Measurements from ENCODE around the gene EBI3.
"Not testable (repeated sequence)": the region's sequence is repeated elsewhere in the genome, so short reads cannot be mapped to it uniquely, and the experiment has no call there.

The EBI3 gene

DNA sequence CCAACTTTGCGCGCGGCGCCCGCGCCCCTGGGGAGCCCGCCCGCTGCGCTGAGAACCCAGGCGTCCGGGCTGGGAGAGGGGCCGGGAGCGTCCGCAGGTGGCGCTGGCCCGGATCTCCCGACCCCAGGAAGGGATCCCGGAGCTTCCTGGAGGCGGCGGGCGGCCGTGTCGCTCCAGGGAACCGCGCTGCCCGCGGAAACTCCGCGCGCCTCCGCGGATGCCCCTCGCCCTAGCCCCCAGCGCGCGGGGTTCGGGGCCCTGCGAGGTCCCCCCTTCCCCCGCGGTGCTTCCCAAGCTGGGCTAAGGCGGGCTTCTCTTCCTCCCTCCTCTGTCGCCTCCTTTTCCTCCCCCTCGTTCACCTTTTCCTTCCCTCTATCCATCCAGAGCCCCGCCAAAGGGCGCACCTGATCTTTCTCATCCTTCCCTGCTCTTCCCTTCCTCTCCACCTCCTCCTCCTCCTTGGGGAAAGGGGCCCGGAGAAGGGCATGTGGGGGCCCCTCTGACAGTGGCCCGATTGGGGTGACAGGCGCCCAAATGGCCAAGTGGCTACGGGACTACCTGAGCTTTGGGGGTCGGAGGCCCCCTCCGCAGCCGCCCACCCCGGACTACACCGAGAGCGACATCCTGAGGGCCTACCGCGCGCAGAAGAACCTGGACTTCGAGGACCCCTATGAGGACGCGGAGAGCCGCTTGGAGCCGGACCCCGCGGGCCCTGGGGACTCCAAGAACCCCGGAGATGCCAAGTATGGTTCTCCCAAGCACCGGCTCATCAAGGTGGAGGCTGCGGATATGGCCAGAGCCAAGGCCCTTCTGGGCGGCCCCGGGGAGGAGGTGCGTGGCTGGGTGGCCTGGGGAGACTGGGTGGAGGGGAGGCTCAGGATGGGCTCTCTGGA lies 50.5 kb downstream of the EBI3 start:
- no peak for DNase-seq

DNA sequence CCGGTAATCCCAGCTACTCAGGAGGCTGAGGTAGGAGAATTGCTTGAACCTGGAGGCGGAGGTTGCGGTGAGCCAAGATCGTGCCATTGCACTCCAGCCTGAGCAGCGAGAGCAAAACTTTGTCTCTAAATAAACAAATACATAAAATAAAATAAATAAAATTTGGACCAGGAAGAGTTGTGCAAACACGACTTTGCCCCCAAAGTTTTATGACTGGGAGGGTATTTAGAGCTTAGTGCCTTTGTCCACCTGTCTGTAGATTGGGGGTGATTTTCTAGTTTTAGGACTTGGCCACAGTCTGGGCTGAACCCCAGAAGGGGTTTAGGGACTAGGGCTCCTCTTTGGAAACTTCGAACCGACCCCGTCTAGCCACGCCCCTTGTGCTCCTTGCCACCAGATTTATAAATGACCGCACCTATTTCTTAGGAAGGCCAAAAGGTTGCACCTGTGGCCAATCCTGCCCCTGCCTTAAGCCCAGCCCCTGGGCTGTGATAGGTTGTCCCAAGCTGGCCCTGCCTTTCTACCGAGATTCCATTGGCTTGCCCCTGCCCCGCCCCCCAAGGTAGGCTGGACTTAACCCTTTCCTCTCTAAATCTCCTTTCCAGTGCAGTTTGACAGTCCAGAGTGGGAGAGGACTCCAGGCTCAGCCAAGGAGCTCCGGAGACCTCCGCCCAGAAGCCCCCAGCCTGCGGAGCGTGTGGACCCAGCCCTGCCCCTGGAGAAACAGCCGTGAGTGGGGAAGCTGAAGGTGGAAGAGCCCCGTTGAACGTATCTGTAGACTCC lies 55.0 kb downstream of the EBI3 start:
- no peak for DNase-seq

DNA sequence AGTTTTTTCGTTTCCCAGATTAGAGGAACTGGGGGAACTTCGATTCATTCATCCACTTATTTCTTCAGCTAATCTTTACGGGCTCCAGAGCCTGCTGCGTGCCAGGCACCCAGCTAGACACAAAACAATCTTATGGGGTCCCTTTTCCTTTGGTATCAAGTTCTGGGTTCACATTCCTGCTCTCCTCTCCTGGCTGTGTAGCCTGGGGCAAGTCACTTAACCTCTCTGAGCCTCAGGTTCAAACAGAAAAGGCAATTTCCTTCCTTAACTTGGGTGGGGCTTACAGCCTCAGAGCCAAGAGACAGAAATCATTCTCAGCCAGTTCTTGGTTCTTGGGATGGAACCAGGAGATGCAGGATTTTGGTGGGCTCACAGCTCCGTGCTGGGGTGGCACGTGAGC lies 55.7 kb downstream of the EBI3 start:
- no peak for DNase-seq

DNA sequence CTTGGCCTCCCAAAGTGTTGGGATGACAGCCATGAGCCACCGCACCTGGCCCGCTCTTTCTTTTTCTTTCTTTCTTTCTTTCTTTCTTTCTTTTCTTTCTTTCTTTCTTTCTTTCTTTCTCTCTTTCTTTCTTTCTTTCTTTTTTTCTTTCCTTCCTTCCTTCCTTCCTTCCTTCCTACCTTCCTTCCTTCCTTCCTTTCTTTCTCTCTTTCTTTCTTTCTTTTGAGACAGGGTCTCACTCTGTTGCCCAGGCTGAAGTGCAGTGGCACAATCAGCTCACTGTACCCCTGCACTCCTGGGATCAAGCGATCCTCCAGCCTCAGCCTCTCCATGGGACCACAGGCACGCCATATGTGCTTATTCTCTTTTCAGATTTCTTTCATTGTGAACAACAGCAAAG lies 56.8 kb downstream of the EBI3 start:
- not testable (repeated sequence) for DNase-seq
